Naive thymus-derived CD4-positive, alpha-beta T cell (primary cell): ENCODE data around the gene CNTN4. TPM values are rescaled to one million over a fixed set of nuclear protein-coding genes. Genes with fewer than 3 reads are reported as not detected.

Source experiments
- ATAC-seq: fragments of 150-1000 bp; cut with Tn5 transposase; 2 replicates; pipeline ENCODE4 v1.10.0; 2021; ENCODE audit warnings: mild to moderate bottlenecking, moderate library complexity
- CTCF ChIA-PET: fragments of 350-600 bp; sonication (Branson Sonifier 250); formaldehyde crosslinking; loops from one replicate; lab custom pipeline; 2021; ENCODE audit warnings: antibody characterized with exemption; lab: Charles Lee
- POLR2A ChIA-PET: fragments of 350-600 bp; sonication (Branson Sonifier 250); formaldehyde crosslinking; loops from one replicate; lab custom pipeline; 2021; ENCODE audit warnings: antibody characterized with exemption, inconsistent platforms; lab: Charles Lee
- DNase-seq, 9 donors: peaks; one replicate each; pipeline versions ENCODE4 v3.0.0 to v3.0.0-alpha.2; 2020 to 2022; ENCODE audit warnings: mixed read lengths in 1 of 9
- H3K27ac ChIP-seq: one replicate; pipeline ENCODE4 v1.7.0; 2013; ENCODE audit warnings: mild to moderate bottlenecking, low read depth, low read length, moderate library complexity
- H3K27me3 ChIP-seq, 2 donors: one replicate each; pipeline ENCODE4 v1.7.0; 2013; ENCODE audit warnings: low read length in 2 of 2, mild to moderate bottlenecking in 2 of 2, moderate library complexity in 2 of 2; ENCODE audit not compliant: control insufficient read depth in 2 of 2, insufficient read depth in 2 of 2
- H3K36me3 ChIP-seq, 3 experiments: 1 replicate in 2 of 3; 2 replicates in 1 of 3; pipeline ENCODE4 v1.7.0; 2013; ENCODE audit warnings: low read length in 3 of 3, mild to moderate bottlenecking in 3 of 3, moderate library complexity in 1 of 3; ENCODE audit not compliant: insufficient read depth in 3 of 3, control insufficient read depth in 2 of 3
- H3K4me1 ChIP-seq, 2 donors: one replicate each; pipeline ENCODE4 v1.7.0; 2013; ENCODE audit warnings: low read length in 2 of 2, mild to moderate bottlenecking in 2 of 2, moderate library complexity in 1 of 2; ENCODE audit not compliant: control insufficient read depth in 2 of 2, insufficient read depth in 2 of 2
- H3K4me3 ChIP-seq: 2 replicates; pipeline ENCODE4 v1.7.0; 2013; ENCODE audit warnings: mild to moderate bottlenecking, low read length
- H3K9me3 ChIP-seq, 3 experiments: 1 replicate in 2 of 3; 2 replicates in 1 of 3; pipeline ENCODE4 v1.7.0; 2013; ENCODE audit warnings: low read length in 3 of 3; ENCODE audit not compliant: control insufficient read depth in 2 of 3
- H3K27ac Mint-ChIP-seq, 9 donors: one replicate each; pipeline ENCODE4 v1.8.0; 2020 to 2022; ENCODE audit warnings: mixed read lengths in 9 of 9, mild to moderate bottlenecking in 8 of 9, moderate library complexity in 5 of 9, inconsistent platforms in 2 of 9
- H3K27me3 Mint-ChIP-seq, 5 donors: one replicate each; pipeline ENCODE4 v1.8.0; 2021 to 2022; ENCODE audit warnings: mixed read lengths in 5 of 5, mild to moderate bottlenecking in 1 of 5
- H3K36me3 Mint-ChIP-seq, 5 donors: one replicate each; pipeline ENCODE4 v1.8.0; 2020 to 2022; ENCODE audit warnings: mixed read lengths in 5 of 5, mild to moderate bottlenecking in 3 of 5, inconsistent platforms in 1 of 5
- H3K4me1 Mint-ChIP-seq, 7 donors: one replicate each; pipeline ENCODE4 v1.8.0; 2020 to 2022; ENCODE audit warnings: mixed read lengths in 7 of 7, mild to moderate bottlenecking in 3 of 7, inconsistent platforms in 1 of 7
- H3K4me3 Mint-ChIP-seq, 10 donors: one replicate each; pipeline ENCODE4 v1.8.0; 2020 to 2022; ENCODE audit warnings: mild to moderate bottlenecking in 10 of 10, mixed read lengths in 10 of 10, moderate library complexity in 6 of 10, inconsistent platforms in 2 of 10
- H3K9me3 Mint-ChIP-seq, 11 donors: one replicate each; pipeline ENCODE4 v1.8.0; 2020 to 2022; ENCODE audit warnings: mixed read lengths in 11 of 11, mild to moderate bottlenecking in 4 of 11, inconsistent platforms in 1 of 11, moderate library complexity in 1 of 11
- intact Hi-C, 2 donors: fragments of 100-400 bp; cut with micrococcal nuclease; formaldehyde crosslinking; loops; one replicate each; pipeline ENCODE4 v1.15.1; 2023
- polyA plus RNA-seq, 2 donors: library from polyadenylated mRNA; unstranded; fragments of 300-500 nt; fragmentation: Illumina TruSeq; gene quantifications; one replicate each; pipeline ENCODE4 v1.2.3, GENCODE V29; 2021
- total RNA-seq, 6 experiments: library from RNA in 5 of 6; stranded (reverse) in 5 of 6; gene quantifications; 1 replicate in 5 of 6; 2 replicates in 1 of 6; pipeline ENCODE4 v1.2.3 and lab custom pipeline; 2021 to 2026

CNTN4 gene
- total and polyA plus RNA-seq, 7 experiments from 2014 or later = not detected

GRCh38 chr3:2920103-2920502, 821.4 kb downstream of the CNTN4 start:
- no peak overlapping the region for H3K4me3 ChIP-seq
- peaks cover 0 to 2% (median 0%) of the 10 kb centered on the region in 7 donors for H3K4me1 Mint-ChIP-seq
- POLR2A ChIA-PET = no interaction called here
- DNase-seq (no peak), ATAC-seq (no peak)
- H3K4me3 Mint-ChIP-seq = no peak overlapping the region
- no peaks in the 10 kb centered on the region for H3K36me3 ChIP-seq
- peaks cover 0 to 5% (median 0%) of the 10 kb centered on the region in 5 donors for H3K36me3 Mint-ChIP-seq
- H3K27me3 Mint-ChIP-seq = peaks cover 0 to 4% (median 0%) of the 10 kb centered on the region in 5 donors
- no peaks in the 10 kb centered on the region for H3K4me1 ChIP-seq
- H3K27ac ChIP-seq = no peak overlapping the region
- H3K27ac Mint-ChIP-seq = no peak overlapping the region
- CTCF ChIA-PET = no interaction called here
- peaks cover 0 to 13% (median 6%) of the 10 kb centered on the region in 11 donors for H3K9me3 Mint-ChIP-seq
- H3K9me3 ChIP-seq = no peaks in the 10 kb centered on the region
- H3K27me3 ChIP-seq = no peaks in the 10 kb centered on the region
- intact Hi-C loops = no loop called here

GRCh38 chr3:2921452-2921851, 822.8 kb downstream of the CNTN4 start:
- Mint-ChIP-seq H3K27me3 (peaks cover 0 to 4% (median 0%) of the 10 kb centered on the region in 5 donors), H3K9me3 (peaks cover 0 to 10% (median 4%) of the 10 kb centered on the region in 11 donors), H3K4me3 (no peak overlapping the region), H3K4me1 (peaks cover 0 to 2% (median 0%) of the 10 kb centered on the region in 7 donors), H3K36me3 (peaks cover 0 to 5% (median 0%) of the 10 kb centered on the region in 5 donors), H3K27ac (no peak overlapping the region)
- POLR2A ChIA-PET = interaction anchor here (1.1 kb wide), 1 partner anchor 205 kb away, joined by 3 read pairs; no protein-coding TSS in a partner anchor
- ATAC-seq (no peak), DNase-seq (no peak)
- no peak overlapping the region for H3K4me3 ChIP-seq
- H3K27me3 ChIP-seq = no peaks in the 10 kb centered on the region
- H3K36me3 ChIP-seq = no peaks in the 10 kb centered on the region
- no peaks in the 10 kb centered on the region for H3K9me3 ChIP-seq
- H3K4me1 ChIP-seq = no peaks in the 10 kb centered on the region
- H3K27ac ChIP-seq = no peak overlapping the region
- intact Hi-C loops = no loop called here
- CTCF ChIA-PET = no interaction called here

- Mint-ChIP-seq H3K4me1 (peaks cover 0 to 2% (median 0%) of the 10 kb centered on the region in 7 donors), H3K9me3 (peaks cover 0 to 10% (median 3%) of the 10 kb centered on the region in 11 donors), H3K36me3 (peaks cover 0 to 5% (median 0%) of the 10 kb centered on the region in 5 donors), H3K27me3 (peaks cover 0 to 4% (median 0%) of the 10 kb centered on the region in 5 donors), H3K4me3 (no peak overlapping the region), H3K27ac (no peak overlapping the region)
- intact Hi-C loops = loop anchor here in 1 of 2 donors (1.0 kb wide), 1 partner anchor 249 kb away; no protein-coding TSS in a partner anchor
- no peaks in the 10 kb centered on the region for H3K4me1 ChIP-seq
- ChIA-PET POLR2A (interaction anchor here (1.1 kb wide), 1 partner anchor 204 kb away, joined by 3 read pairs; no protein-coding TSS in a partner anchor), CTCF (no interaction called here)
- DNase-seq (no peak), ATAC-seq (peak; percentile 45)
- no peaks in the 10 kb centered on the region for H3K27me3 ChIP-seq
- no peaks in the 10 kb centered on the region for H3K9me3 ChIP-seq
- no peak overlapping the region for H3K27ac ChIP-seq
- no peaks in the 10 kb centered on the region for H3K36me3 ChIP-seq
- no peak overlapping the region for H3K4me3 ChIP-seq
These were observed 823.2 kb downstream of the CNTN4 start for GRCh38 chr3:2921903-2922302.

GRCh38 chr3:2923390-2923789, 824.7 kb downstream of the CNTN4 start:
- H3K27me3 Mint-ChIP-seq = peaks cover 0 to 4% (median 0%) of the 10 kb centered on the region in 5 donors
- H3K4me1 ChIP-seq = no peaks in the 10 kb centered on the region
- no peak overlapping the region for H3K4me3 ChIP-seq
- DNase-seq = no peak
- no peak overlapping the region for H3K4me3 Mint-ChIP-seq
- no peaks in the 10 kb centered on the region for H3K36me3 Mint-ChIP-seq
- no peak for ATAC-seq
- no peak overlapping the region for H3K27ac ChIP-seq
- H3K36me3 ChIP-seq = no peaks in the 10 kb centered on the region
- H3K9me3 Mint-ChIP-seq = no peaks in the 10 kb centered on the region
- POLR2A ChIA-PET = no interaction called here
- no peak overlapping the region for H3K27ac Mint-ChIP-seq
- intact Hi-C loops = no loop called here
- H3K9me3 ChIP-seq = no peaks in the 10 kb centered on the region
- CTCF ChIA-PET = interaction anchor here (0.7 kb wide), 1 partner anchor 1328 kb away, joined by 3 read pairs; no protein-coding TSS in a partner anchor
- H3K27me3 ChIP-seq = no peaks in the 10 kb centered on the region
- H3K4me1 Mint-ChIP-seq = peaks cover 0 to 2% (median 0%) of the 10 kb centered on the region in 7 donors

- DNase-seq = no peak
- no peak overlapping the region for H3K4me3 ChIP-seq
- no peak overlapping the region for H3K27ac Mint-ChIP-seq
- H3K27me3 Mint-ChIP-seq = peaks cover 0 to 7% (median 0%) of the 10 kb centered on the region in 5 donors
- no peaks in the 10 kb centered on the region for H3K4me1 ChIP-seq
- H3K9me3 ChIP-seq = no peaks in the 10 kb centered on the region
- no peak overlapping the region for H3K27ac ChIP-seq
- H3K9me3 Mint-ChIP-seq = peaks cover 0 to 1% (median 0%) of the 10 kb centered on the region in 11 donors
- intact Hi-C loops = no loop called here
- H3K4me3 Mint-ChIP-seq = no peak overlapping the region
- H3K4me1 Mint-ChIP-seq = peaks cover 0 to 2% (median 0%) of the 10 kb centered on the region in 7 donors
- no peak for ATAC-seq
- POLR2A ChIA-PET = interaction anchor here (0.6 kb wide), 1 partner anchor 18 kb away, joined by 3 read pairs; no protein-coding TSS in a partner anchor
- H3K27me3 ChIP-seq = no peaks in the 10 kb centered on the region
- no peaks in the 10 kb centered on the region for H3K36me3 ChIP-seq
- no peaks in the 10 kb centered on the region for H3K36me3 Mint-ChIP-seq
- CTCF ChIA-PET = no interaction called here
These were observed 828.6 kb downstream of the CNTN4 start for GRCh38 chr3:2927259-2927658.

- Mint-ChIP-seq H3K4me3 (no peak overlapping the region), H3K4me1 (no peaks in the 10 kb centered on the region), H3K36me3 (peaks cover 0 to 3% (median 0%) of the 10 kb centered on the region in 5 donors), H3K27me3 (peaks cover 0 to 4% (median 0%) of the 10 kb centered on the region in 5 donors), H3K9me3 (peaks cover 0 to 3% (median 0%) of the 10 kb centered on the region in 11 donors), H3K27ac (no peak overlapping the region)
- ATAC-seq (no peak), DNase-seq (no peak)
- H3K27me3 ChIP-seq = no peaks in the 10 kb centered on the region
- no peak overlapping the region for H3K4me3 ChIP-seq
- no peaks in the 10 kb centered on the region for H3K36me3 ChIP-seq
- ChIA-PET POLR2A (no interaction called here), CTCF (no interaction called here)
- intact Hi-C loops = no loop called here
- H3K4me1 ChIP-seq = no peaks in the 10 kb centered on the region
- H3K9me3 ChIP-seq = no peaks in the 10 kb centered on the region
- no peak overlapping the region for H3K27ac ChIP-seq
These were observed 830.9 kb downstream of the CNTN4 start for GRCh38 chr3:2929574-2929973.

- Mint-ChIP-seq H3K4me3 (no peak overlapping the region), H3K4me1 (no peaks in the 10 kb centered on the region), H3K36me3 (peaks cover 0 to 3% (median 0%) of the 10 kb centered on the region in 5 donors), H3K27ac (no peak overlapping the region), H3K27me3 (peaks cover 0 to 4% (median 0%) of the 10 kb centered on the region in 5 donors), H3K9me3 (peaks cover 0 to 3% (median 0%) of the 10 kb centered on the region in 11 donors)
- H3K9me3 ChIP-seq = no peaks in the 10 kb centered on the region
- no peak overlapping the region for H3K27ac ChIP-seq
- ChIA-PET POLR2A (no interaction called here), CTCF (no interaction called here)
- no peaks in the 10 kb centered on the region for H3K27me3 ChIP-seq
- H3K36me3 ChIP-seq = no peaks in the 10 kb centered on the region
- intact Hi-C loops = no loop called here
- H3K4me1 ChIP-seq = no peaks in the 10 kb centered on the region
- no peak overlapping the region for H3K4me3 ChIP-seq
- DNase-seq (no peak), ATAC-seq (no peak)
These were observed 832.6 kb downstream of the CNTN4 start for GRCh38 chr3:2931265-2931664.
